HS-5 (cell line): Measurements from ENCODE around the gene FOXL2.
"Not testable (repeated sequence)": the region's sequence is repeated elsewhere in the genome, so short reads cannot be mapped to it uniquely, and the experiment has no call there.

Experiments
- DNase-seq: peaks from one replicate; pipeline ENCODE4 v3.0.0-alpha.2; 2012; ENCODE audit warnings: low read depth

FOXL2 gene

DNA sequence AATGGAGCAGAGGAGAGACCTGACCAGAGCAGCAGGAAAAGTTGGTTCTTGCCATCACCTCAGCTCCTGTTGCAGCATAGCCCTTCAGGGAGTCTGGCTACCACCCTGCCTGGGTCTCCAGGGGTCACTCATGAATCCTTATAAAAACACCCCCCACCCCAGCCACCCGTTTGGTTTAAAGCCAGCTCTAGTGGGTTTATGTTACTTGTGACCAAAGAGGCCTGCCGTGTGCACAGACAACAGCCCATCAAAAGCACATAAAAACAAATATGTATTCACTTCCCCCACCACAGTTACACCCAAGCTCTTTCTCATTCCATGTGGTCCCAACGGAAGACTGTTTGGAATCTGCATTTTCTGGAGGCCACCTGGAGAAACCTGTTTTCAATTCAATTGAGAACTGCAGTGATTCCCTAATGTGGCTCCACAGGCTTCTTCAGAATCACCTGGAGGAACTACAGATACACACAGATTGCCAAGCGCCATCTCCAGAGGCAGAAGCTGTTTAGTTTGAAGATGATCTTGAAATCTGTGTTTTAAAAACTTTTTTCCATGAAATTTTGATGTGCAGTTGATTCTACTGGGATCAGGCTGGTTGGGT, 13.8 kb downstream of the FOXL2 start:
- no peak for DNase-seq

- DNase-seq = no peak
These were observed 18.1 kb downstream of the FOXL2 start for GRCh38 chr3:138928727-138929372.

GRCh38 chr3:138923531-138923994, 23.4 kb downstream of the FOXL2 start:
- no peak for DNase-seq

DNA sequence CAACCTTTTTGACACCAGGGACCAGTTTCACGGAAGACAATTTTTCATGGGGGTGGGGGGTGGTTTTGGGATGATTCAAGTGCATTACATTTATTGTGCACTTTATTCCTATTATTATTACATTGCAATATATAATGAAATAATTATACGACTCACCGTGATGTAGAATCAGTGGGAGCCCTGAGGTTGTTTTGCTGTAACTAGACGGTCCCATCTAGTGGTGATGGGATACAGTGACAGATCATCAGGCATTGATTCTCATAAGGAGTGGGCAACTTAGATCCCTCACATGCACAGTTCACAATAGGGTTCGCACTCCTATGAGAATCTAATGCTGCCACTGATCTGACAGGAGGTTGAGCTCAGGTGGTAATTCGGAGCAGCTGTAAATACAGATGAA, 24.5 kb downstream of the FOXL2 start:
- not testable (repeated sequence) for DNase-seq

DNA sequence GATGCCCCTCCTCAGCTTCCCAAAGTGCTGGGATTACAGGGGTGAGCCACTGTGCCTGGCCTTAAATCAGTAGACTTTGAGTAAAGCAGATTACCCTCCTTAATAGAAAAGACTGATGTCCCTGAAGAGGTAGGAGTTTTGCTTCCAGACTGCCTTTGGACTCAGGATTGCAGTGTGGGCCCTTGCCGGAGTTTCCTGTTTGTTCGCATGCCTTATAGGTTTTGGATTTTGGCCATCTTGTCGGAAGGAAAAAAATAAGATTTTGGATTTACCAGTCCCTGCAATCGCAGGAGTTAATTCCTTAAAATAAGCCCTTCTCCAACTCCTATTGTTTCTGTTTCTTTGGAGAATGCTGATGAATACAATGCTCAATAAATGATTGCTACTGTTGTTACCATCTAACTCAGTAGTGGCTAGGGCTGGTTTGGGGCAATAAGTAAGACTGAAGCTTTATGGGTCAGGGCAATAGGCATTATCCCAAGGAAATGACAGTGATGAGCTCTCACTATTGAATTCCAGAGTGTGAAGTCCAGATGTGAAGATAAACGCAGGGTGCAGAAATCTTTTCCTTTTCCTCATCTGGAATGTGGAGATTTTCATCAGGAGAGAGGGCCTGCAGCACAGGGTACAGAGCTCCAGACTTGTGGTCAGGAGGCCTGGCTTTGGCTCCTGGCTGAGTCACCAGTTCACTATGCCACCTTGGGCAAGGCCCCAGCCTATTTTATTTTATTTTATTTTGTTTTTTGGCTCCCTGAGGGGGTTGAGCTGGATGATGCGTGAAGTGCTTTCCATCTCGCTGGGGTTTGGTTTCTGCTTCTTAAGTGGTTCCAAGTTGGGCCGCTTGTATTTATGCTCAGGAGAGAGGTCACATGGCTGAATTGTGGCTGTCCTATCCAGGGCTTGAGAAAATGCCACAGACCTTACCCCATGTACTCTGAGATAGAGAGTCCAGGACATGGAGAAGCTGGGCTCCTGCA, 25.3 kb downstream of the FOXL2 start:
- DNase-seq = peak; percentile 89

DNA sequence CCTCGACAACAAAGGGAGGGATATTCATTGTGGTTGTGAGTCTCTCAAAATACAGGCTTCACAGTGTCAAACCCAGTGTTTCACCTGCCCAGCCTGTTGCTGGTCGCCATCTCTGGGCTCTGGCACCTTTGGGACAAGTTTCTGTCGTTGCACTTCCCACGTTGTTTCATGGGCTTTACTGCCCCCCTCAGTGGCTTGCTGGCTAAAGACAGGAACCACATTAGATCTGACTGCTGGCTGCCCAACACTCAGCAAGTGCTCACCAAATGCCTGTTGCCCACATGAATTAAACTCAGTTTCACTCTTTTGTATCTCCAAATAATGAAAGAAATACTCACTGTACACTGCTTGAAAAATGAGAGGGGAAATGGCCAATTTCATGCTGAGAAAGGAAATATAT, 27.6 kb downstream of the FOXL2 start:
- DNase-seq = no peak

DNA sequence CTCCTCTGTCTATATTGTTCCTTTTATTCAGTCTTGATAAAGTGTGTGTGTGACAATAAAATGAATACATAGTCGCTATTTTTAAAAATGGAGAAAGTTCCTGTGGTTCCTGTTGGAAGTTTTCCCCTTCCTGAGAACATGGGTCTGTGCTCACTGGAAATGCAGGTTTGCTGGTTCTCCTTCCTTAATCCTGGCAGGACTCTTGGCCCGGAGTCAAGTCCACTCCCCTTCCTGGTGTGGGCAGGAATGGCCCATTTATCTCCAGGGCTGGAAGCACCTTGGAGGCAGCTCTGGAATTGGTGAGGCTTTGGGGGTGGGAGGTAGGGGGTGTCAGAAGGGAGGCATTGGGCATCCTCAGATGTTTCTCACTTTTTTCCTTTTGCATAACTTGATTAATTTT, 30.1 kb downstream of the FOXL2 start:
- no peak for DNase-seq

- peak; percentile 64 for DNase-seq
These were observed 31.1 kb downstream of the FOXL2 start for GRCh38 chr3:138915503-138916498.

- DNase-seq = no peak
These were observed 32.0 kb downstream of the FOXL2 start for GRCh38 chr3:138914870-138915502.

DNA sequence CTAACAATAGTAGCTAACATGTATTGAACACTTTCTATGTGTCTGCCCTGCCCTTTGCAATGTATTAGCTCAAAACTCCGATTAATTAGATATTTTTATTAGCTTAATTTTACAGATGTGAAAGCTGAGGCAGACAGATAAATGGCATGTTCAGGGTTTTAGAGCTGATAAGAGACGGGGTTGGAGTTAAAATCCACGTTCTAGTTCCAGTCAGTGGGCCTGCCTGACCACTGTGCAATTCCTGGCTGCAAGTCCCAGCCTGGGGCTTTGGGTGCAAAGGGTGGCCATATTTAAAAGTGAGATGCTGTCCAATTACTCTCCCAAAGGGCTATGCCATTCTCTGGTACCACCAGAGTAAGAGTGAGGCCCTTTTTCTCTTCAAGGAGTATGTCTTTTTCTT, 33.2 kb downstream of the FOXL2 start:
- no peak for DNase-seq

GRCh38 chr3:138912237-138912636, 34.7 kb downstream of the FOXL2 start:
- DNase-seq = no peak

DNA sequence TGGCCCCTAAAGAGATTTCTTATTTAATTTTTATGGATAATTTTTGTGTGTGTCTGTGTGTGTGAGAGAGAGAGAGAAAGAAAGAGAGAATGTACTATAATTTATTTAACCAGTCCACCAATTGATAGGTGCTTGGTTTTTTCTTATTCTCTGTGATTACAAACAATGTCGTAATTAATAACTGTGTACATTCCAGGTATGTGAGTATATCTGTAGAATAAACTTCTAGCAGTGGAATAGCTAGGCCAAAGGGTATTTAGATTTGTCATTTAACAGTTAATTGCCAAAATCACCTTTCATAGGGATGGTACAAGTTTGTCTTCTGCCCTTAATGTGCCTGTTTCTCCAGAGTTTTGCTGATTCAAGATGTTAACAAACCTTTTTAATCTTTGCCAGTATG, 35.3 kb downstream of the FOXL2 start:
- DNase-seq = no peak

DNA sequence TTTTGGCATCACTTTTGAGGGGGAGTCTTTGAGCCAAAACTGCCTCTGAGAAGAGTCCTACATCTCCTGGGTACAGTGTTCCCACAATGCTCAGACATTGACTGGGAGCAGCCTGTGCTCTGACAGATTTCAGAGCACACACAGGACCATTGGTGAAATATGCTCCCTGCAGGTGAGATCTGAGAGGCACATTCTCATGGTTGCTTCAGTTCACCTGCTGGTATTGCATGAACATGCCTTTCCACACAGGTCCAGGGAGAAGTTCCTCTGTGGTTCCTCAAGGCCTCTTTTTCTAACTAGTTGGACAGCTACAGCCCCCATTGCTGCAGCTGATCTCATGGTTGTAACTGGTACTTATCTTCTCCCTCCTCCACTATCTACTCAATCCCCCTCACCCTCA, 37.0 kb downstream of the FOXL2 start:
- DNase-seq = no peak

GRCh38 chr3:138908846-138909245, 38.1 kb downstream of the FOXL2 start:
- DNase-seq = no peak

DNA sequence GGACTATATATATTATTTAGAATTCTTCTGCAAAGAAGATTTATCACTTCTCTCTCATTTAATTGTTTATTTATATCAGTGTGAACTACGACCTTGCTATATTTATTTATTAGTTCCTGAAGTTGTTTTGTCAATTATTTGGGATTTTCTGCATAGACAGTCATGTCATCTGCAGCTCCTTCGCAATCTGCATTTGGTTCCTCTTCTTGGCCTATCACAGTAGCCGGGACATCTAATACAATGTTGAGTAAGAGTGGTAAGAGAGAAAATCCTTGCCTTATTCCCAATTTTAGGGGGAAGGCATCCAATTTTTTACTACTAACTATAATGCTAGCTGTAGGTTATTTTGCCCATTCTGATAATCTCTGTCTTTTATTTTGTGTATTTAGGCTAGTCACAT, 39.4 kb downstream of the FOXL2 start:
- no peak for DNase-seq

DNA sequence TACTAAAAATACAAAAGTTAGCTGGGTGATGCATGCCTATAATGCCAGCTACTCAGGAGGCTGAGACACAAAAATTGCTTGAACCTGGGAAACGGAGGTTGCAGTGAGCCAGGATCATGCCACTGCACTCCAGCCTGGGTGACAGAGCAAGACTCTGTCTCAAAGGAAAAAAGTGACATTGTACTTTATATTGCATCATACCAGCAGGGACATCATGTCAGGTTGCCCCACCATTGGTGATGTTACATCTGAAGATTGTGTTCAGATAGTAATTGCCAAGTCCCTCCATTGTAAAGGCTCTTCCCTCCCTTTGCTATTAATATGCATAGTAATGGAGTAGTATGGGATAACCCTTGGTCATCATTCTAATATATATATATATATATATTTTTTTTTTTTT, 44.8 kb downstream of the FOXL2 start:
- no peak for DNase-seq

DNA sequence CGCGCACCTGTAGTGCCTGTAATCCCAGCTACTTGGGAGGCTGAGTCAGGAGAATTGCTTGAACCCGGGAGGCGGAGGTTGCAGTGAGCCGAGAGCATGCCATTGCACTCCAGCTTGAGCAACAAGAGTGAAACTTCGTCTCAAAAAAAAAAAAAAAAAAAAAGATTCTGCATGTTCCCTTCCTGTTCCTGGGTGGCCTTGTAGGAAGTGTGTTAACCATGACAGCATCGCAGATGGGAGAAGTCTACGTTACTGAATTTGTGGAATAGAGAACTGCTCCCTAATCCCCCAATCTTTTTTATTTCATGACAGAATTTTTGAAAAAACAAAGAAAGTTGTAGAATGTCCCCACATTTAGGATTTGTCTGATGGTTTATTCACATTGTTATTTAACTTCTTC, 45.4 kb downstream of the FOXL2 start:
- no peak for DNase-seq

GRCh38 chr3:138899351-138899991, 47.5 kb downstream of the FOXL2 start:
- no peak for DNase-seq

DNA sequence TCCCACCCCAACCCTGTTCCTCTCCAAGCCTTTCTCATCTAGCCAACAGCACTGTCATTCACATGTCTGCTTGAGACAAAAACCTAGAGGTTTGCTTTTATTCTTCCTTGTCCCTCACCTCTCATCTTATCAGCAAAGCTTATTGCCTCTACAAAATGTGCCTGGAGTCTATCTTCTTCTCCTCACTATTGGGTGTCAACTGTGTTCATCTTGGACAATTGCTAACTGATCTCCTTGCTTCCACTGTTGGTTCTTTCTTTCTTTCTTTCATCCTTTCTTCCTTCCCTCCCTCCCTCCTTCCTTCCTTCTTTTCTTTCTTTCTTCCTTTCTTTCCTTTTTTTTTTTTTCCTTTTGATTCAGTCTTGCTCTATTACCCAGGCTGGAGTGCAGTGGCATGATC, 48.2 kb downstream of the FOXL2 start:
- no peak for DNase-seq

- DNase-seq = no peak
These were observed 48.6 kb downstream of the FOXL2 start for GRCh38 chr3:138898301-138898700.
